Fibroblast of the aortic adventitia (primary cell): ENCODE measurements around the gene EMB. TPM values are rescaled to one million over a fixed set of nuclear protein-coding genes. Genes with fewer than 3 reads are reported as not detected.
"Not testable (repeated sequence)": the region's sequence is repeated elsewhere in the genome, so short reads cannot be mapped to it uniquely, and the experiment has no call there.

Experiments used
- DNase-seq: peaks from one replicate; pipeline ENCODE4 v3.0.0-alpha.2; 2010; ENCODE audit warnings: low read depth
- H3K4me3 ChIP-seq: 2 replicates; pipeline ENCODE4 v1.5.1; 2011; ENCODE audit warnings: low read depth, mild to moderate bottlenecking, control low read depth, low read length, moderate library complexity
- total RNA-seq: library from RNA; depleted of rRNA; stranded (reverse); fragments of >200 nt; gene quantifications from 2 replicates; pipeline ENCODE4 v1.2.3, GENCODE V29; 2012; ENCODE audit warnings: low replicate concordance
- TF ChIP-seq, protein P1 (sequence below): IDR thresholded peaks from 2 replicates; pipeline ENCODE4 v1.5.1; 2011; ENCODE audit warnings: mild to moderate bottlenecking, low read length, control low read depth, inconsistent platforms; ENCODE audit not compliant: insufficient read depth

EMB gene
- total RNA-seq, 1 donor, result 13.2 TPM

DNA sequence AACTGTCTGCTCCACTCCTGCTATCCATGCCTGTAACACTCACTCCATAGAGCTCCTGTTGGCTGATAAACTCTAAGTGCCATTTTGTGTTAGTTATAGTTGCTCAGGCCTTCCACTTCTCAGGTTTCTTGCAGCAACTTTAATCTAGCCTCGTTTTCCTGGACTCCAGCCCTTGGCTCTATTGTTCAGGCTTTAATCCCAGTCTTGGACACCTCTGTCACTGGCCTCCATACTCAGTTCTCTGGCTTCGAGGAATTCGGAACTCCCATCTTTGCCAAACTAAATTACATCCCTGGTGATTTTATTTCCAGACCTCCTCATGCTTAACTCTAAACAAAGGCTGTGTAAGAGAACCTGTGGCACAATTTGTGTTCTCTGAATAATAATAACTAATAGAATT, 39.8 kb downstream of the EMB start:
- peak; percentile 91 for DNase-seq
- TF ChIP-seq, protein P1, sequence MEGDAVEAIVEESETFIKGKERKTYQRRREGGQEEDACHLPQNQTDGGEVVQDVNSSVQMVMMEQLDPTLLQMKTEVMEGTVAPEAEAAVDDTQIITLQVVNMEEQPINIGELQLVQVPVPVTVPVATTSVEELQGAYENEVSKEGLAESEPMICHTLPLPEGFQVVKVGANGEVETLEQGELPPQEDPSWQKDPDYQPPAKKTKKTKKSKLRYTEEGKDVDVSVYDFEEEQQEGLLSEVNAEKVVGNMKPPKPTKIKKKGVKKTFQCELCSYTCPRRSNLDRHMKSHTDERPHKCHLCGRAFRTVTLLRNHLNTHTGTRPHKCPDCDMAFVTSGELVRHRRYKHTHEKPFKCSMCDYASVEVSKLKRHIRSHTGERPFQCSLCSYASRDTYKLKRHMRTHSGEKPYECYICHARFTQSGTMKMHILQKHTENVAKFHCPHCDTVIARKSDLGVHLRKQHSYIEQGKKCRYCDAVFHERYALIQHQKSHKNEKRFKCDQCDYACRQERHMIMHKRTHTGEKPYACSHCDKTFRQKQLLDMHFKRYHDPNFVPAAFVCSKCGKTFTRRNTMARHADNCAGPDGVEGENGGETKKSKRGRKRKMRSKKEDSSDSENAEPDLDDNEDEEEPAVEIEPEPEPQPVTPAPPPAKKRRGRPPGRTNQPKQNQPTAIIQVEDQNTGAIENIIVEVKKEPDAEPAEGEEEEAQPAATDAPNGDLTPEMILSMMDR, result no peak

DNA sequence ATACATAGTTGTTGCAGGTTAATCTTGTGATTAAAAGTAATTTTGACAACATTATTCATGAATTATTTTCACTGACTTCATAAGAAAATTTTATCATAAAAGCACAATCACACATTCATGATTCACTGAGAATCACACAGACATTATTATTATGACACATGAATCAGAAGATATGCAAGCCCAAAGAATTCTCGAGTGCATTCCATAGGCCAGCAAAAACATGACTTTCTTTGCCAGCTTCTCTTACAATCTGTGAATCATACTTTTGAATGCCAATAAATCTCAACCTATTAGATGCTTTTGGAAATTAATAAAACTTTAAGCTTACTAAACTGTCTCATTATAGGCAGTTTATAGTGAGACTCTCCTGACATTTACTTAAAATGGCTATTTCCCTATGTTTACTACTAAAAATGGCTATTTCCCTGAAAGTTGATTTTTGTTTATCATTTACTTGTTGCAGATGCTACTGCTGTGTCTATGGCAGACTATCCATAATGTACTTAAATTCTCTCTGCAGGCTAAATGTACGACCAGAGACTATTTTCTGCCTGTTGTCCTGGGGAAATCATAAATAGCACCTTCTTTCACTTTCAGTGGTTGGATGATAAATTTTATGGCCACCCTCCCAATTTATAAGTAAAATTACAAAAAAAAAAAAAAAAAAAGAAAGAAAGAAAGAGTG, 47.0 kb downstream of the EMB start:
- not testable (repeated sequence) for H3K4me3 ChIP-seq
- DNase-seq, result peak; percentile 93

More for the DNA sequence above, 39.8 kb downstream of the EMB start:
- H3K4me3 ChIP-seq, result no peak overlapping the region

DNA sequence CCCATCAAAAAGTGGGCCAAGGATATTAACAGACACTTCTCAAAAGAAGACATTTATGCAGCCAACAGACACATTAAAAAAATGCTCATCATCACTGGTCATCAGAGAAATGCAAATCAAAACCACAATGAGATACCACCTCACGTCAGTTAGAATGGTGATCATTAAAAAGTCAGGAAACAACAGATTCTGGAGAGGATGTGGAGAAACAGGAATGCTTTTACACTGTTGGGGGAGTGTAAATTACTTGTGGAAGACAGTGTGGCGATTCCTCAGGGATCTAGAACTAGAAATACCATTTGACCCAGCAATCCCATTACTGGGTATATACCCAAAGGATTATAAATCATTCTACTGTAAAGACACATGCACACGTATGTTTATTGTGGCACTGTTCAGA, 48.8 kb downstream of the EMB start:
- not testable (repeated sequence) for H3K4me3 ChIP-seq, DNase-seq

DNA sequence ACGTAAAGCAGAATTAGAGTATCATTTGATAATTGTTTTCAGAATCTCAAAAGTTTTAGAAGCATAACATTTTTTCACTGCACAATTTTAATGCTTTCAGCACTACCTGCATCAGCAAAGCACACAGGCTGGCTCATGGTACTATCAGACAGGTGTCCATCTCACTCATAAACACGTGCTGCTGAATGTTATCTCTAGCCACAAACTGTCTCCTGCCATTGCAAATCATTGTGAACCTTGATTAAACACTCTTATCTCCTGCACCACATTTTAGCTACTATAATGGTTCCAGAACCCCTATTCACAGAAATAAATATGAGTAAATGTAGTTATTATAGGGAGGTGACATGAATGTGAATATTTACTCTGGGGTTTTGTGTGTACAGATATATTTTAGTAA, 56.7 kb downstream of the EMB start:
- H3K4me3 ChIP-seq, DNase-seq: not testable (repeated sequence)

DNA sequence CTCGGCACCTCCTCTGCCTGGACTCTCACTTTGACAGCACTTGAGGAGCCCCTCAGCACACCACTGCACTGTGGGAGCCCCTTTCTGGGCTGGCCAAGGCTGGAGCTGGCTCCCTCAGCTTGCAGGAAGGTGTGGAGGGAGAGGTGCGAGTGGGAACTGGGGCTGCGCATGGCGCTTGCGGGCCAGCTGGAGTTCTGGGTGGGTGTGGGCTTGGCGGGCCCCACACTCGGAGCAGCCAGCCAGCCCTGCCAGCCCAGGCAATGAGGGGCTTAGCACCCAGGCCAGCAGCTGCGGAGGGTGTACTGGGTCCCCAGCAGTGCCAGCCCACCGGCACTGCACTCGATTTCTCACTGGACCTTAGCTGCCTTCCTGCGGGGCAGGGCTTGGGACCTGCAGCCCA, 64.4 kb downstream of the EMB start:
- DNase-seq, H3K4me3 ChIP-seq: not testable (repeated sequence)

DNA sequence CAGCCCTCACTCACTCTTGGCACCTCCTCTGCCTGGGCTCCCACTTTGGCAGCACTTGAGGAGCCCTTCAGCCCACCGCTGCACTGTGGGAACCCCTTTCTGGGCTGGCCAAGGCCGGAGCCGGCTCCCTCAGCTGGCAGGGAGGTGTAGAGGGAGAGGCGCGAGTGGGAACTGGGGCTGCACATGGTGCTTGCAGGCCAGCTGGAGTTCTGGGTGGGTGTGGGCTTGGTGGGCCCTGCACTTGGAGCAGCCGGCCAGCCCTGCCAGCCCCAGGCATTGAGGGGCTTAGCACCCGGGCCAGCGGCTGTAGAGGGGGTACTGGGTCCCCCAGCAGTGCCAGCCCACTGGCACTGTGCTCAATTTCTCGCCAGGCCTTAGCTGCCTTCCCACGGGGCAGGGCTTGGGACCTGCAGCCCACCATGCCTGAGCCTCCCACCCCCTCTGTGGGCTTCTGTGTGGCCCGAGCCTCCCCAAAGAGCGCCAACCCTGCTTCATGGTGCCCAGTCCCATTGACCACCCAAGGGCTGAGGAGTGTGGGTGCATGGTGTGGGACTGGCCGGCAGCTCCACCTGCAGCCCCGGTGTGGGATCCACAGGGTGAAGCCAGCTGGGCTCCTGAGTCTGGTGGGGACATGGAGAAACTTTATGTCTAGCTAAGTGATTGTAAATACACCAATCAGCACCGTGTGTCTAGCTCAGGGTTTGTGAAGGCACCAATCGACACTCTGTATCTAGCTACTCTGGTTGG, 71.6 kb downstream of the EMB start:
- not testable (repeated sequence) for H3K4me3 ChIP-seq, DNase-seq

DNA sequence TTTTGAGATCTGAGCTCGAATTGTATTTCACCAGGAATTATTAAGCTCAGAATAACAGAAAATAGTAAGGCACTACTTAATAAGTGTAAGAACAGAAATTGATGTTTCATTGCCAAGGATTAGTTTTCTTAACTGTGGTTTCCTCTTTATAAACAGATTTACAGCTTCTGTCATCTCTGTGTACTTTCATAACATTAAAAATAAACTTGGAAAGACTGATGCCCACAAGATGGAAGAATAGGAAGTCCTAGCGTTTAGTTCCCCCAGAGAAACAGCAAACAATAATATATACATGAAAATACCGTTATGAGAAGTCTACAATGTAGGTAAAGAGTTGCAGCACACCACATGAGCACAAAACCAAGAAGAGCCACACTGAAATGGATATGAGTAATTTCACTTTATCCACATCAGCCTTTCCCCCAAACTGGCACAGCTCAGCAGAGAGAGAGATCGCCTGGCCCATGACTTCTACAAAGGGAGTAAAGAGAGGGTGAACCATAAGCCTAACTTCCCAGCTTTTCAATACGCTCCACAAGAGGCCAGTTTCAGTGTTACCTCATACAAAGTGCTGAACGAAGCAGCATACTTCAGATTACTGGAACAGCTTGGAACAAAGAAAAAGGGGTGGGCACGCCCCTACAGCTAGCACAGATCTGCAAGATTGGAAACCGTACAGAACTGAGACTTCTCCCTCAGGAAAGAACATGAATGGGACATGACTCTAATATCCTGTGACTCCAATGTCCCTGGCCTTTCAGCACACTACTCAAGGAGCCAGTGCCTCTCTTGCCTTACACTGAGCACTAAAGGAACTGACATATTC, 75.4 kb downstream of the EMB start:
- no peak overlapping the region for H3K4me3 ChIP-seq
- TF ChIP-seq, protein P1, result no peak
- peak; percentile 49 for DNase-seq

DNA sequence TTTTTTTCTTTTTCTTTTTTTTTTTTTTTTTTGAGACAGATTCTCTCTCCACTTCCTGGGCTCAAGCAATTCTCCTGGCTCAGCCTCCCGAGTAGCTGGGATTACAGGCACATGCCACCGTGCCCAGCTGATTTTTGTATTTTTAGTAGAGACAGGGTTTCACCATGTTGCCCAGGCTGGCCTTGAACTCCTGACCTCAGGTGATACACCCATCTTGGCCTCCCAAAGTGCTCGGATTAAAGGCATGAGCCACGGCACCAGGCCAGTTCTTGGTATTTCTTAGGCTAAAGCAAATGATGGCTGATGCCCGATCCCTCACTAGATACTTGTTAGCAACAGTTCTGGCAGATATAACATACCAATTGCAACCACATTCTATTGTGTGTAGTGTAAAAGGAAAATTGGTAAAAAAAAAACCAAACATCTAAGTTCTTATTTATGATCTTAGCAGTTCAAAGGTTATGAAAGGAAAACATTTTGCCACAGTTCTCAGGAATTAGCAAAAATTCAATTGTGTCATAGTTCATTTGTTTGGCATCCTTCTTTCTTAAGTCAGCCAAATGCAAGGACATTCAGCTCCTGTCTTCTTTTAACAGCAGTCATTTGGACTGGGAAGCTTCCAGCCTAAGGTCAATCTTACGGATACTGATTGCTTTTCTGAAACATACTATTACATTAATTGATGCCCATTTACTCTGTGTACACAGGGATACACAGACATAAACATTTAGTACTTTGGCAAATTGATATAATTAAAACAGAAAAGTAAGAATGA, 76.4 kb downstream of the EMB start:
- not testable (repeated sequence) for H3K4me3 ChIP-seq, DNase-seq

DNA sequence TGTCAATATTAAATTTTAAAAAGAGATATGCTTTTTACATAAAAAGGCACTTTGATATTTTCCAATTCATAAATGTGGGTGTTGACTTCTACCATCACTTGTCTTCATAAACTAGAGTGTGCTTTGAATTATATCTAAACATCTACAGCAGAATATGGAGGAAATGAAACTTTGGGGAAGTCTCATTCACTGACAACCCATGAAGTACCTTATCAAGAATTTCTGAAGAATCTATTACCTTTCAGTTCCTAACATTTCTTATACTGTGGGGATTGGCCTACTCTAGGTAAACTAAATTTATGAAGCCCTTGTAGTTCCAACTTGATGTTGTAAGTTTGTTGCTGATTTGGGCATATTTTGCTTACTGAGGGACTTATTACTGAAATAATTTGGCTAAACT, 81.9 kb downstream of the EMB start:
- DNase-seq, result no peak
- no peak overlapping the region for H3K4me3 ChIP-seq
- TF ChIP-seq, protein P1, result no peak
